ENCODE results near the gene IRF4.

The IRF4 gene

GRCh38 chr6:379410-380181, 12.0 kb upstream of the IRF4 start:
- H3K9me3 ChIP-seq (ENCODE audit: low read length) = no peaks in the 10 kb centered on the region
- no peak overlapping the region for H3K9ac ChIP-seq (ENCODE audit: low read length)
- H3K4me1 ChIP-seq (ENCODE audit: insufficient read depth, low read length) = no peaks in the 10 kb centered on the region
- no peaks in the 10 kb centered on the region for H3K36me3 ChIP-seq (ENCODE audit: insufficient read depth, low read length)
- no peak overlapping the region for H3K4me3 ChIP-seq (ENCODE audit: low read depth in 1 of 2, low read length in 2 of 2)
- peaks cover 9 to 35% of the 10 kb centered on the region in 2 donors for H3K27me3 ChIP-seq (ENCODE audit: control insufficient read depth in 1 of 2, insufficient read depth in 2 of 2, low read length in 2 of 2)
- no peak overlapping the region for H3K27ac ChIP-seq (ENCODE audit: low read depth, low read length)

DNA sequence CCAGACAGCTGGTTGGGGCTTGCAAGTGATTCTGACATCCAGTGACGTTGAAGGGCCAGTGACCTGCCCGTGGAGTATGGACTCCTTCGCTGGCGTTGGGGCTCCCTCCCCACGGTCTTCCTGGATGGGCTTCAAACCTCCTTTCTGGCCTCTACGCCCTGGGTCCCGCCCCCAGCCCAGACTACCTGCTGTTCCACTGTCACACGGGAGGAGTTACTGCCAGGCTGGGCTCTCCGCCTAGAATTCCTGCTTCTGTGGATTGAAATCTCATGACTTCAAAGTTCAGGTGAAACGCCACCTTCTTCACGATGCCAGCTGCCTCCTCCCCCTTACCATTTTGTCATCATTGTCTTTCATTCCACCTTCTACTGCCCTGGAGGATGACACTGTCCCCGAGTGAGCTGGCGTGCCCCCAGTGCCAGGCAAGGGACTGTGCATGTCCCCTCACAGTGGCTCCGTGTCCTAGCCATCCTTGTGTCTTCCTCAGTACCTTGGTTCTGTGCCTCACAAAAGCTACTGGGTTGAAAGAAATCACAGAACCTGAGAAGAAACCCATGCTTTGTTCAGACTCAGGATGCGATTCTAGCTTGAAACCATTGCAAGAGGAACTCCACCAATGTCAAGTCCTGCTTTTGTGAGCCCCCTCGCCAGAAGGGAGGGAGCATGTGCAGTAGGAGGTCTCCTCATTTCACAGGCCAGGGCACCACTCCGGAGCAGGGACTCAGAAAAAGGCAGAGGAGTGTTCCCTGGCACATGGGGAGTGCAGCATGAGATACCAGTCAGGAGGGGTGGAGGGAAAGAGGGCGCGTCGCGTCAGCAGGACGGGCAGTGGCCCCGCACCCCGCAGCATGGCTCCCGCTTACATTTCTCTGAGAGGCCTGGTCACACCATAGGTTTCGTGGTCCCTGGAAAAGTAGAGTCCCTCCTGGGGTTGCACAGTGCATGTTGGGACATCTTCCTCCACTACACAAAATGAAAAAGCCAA, 11.0 kb upstream of the IRF4 start:
- Histone ChIP-seq H3K4me1 (ENCODE audit: insufficient read depth, low read length) (no peaks in the 10 kb centered on the region), H3K27ac (ENCODE audit: low read depth, low read length) (no peak overlapping the region), H3K36me3 (ENCODE audit: insufficient read depth, low read length) (no peaks in the 10 kb centered on the region), H3K27me3 (ENCODE audit: control insufficient read depth in 1 of 2, insufficient read depth in 2 of 2, low read length in 2 of 2) (peaks cover 5 to 32% of the 10 kb centered on the region in 2 donors), H3K9ac (ENCODE audit: low read length) (no peak overlapping the region), H3K4me3 (ENCODE audit: low read depth in 1 of 2, low read length in 2 of 2) (no peak overlapping the region), H3K9me3 (ENCODE audit: low read length) (no peaks in the 10 kb centered on the region)

- Histone ChIP-seq H3K4me1 (ENCODE audit: insufficient read depth, low read length) (no peaks in the 10 kb centered on the region), H3K27me3 (ENCODE audit: control insufficient read depth in 1 of 2, insufficient read depth in 2 of 2, low read length in 2 of 2) (peaks cover 11 to 33% of the 10 kb centered on the region in 2 donors), H3K9me3 (ENCODE audit: low read length) (no peaks in the 10 kb centered on the region), H3K4me3 (ENCODE audit: low read depth in 1 of 2, low read length in 2 of 2) (no peak overlapping the region), H3K27ac (ENCODE audit: low read depth, low read length) (no peak overlapping the region), H3K36me3 (ENCODE audit: insufficient read depth, low read length) (no peaks in the 10 kb centered on the region), H3K9ac (ENCODE audit: low read length) (no peak overlapping the region)
Observed at GRCh38 chr6:381742-382461, 9.7 kb upstream of the IRF4 start.

DNA sequence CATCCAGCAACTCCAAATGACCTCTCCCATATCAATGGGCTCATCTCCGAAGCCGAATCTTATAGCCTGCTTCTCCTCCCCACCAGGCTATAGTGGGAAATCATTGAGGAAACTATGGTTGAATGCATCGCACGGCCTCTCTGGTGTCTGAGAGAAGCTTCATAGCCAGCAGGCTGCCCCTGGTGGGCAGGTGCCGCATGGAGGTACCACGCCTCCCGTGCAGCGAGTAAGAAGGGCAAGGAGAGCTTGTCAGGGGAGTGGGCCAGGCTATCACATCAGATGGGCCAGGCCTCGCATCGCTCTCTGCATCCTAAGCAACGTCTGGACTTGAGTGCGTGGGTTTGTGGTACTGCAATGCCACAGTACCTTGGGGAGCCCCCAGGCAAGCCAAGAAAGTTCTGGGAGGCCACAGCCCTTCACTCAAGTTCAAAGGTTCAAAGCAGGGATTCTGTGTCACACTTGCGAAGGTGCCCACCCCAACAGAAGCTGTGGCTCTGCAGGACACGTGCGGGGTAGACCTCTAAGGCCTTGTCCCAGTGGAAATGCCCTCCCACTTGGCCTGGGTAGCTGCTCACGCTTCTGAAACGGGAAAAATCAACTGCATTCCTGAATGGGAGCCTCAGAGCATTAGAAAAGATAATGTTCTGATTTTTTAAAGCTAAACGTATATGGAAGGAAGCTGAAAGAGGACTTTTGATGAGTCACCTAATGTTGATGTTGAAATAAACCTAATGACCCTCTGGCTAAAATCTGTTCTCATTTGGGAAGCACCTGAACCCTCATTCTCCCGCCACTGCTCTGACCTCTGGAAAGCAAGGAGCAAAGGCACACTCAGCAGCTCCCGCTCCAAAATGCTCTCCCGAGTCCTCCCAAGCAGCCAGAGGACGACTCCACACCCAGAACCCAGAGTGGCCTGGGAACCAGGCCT, 8.4 kb upstream of the IRF4 start:
- peaks cover 11 to 30% of the 10 kb centered on the region in 2 donors for H3K27me3 ChIP-seq (ENCODE audit: control insufficient read depth in 1 of 2, insufficient read depth in 2 of 2, low read length in 2 of 2)
- no peak overlapping the region for H3K27ac ChIP-seq (ENCODE audit: low read depth, low read length)
- H3K4me1 ChIP-seq (ENCODE audit: insufficient read depth, low read length) = no peaks in the 10 kb centered on the region
- H3K4me3 ChIP-seq (ENCODE audit: low read depth in 1 of 2, low read length in 2 of 2) = no peak overlapping the region
- H3K36me3 ChIP-seq (ENCODE audit: insufficient read depth, low read length) = no peaks in the 10 kb centered on the region
- no peak overlapping the region for H3K9ac ChIP-seq (ENCODE audit: low read length)
- no peaks in the 10 kb centered on the region for H3K9me3 ChIP-seq (ENCODE audit: low read length)

DNA sequence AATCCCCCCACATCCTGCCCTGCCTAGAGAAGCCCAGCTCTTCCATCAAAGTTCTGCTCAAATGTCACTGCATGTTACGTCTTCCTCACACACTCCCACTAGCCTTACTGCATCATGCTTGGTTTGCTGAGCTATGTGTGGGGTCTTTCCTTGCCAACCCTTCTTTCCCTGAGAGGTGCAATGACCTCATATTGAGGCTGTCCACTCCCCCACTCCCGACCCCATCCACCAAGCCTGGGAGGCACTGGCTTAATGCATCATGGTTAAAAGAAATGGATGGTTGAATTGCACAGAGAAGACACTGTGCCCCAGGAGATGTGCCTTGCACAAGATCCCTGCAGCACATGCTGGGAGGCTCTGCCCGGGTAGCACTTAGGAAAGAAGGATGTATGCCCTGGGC, 7.7 kb upstream of the IRF4 start:
- Histone ChIP-seq H3K27me3 (ENCODE audit: control insufficient read depth in 1 of 2, insufficient read depth in 2 of 2, low read length in 2 of 2) (peaks cover 7 to 25% of the 10 kb centered on the region in 2 donors), H3K36me3 (ENCODE audit: insufficient read depth, low read length) (no peaks in the 10 kb centered on the region), H3K9me3 (ENCODE audit: low read length) (no peaks in the 10 kb centered on the region), H3K4me3 (ENCODE audit: low read depth in 1 of 2, low read length in 2 of 2) (no peak overlapping the region), H3K4me1 (ENCODE audit: insufficient read depth, low read length) (no peaks in the 10 kb centered on the region), H3K9ac (ENCODE audit: low read length) (no peak overlapping the region), H3K27ac (ENCODE audit: low read depth, low read length) (no peak overlapping the region)

DNA sequence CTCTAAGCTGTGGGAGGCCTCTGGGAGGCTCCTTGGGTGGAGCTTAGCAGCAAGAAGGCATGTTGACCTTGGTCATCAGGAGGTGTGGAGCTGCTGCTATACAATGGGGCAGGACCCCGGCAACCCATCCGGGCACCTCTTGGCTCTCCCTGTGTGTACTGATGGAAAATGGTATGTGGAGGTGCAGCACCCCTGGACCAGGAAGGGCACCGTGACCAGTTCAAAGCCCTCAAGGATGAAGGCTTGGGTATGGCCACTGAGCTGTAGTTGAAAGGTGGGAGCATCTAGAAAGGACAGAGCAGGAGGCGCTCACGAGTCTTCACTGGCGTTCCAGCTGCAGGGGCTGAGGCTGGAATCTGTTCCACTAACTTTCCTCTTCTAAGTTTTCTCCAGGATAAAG, 6.7 kb upstream of the IRF4 start:
- H3K27me3 ChIP-seq (ENCODE audit: control insufficient read depth in 1 of 2, insufficient read depth in 2 of 2, low read length in 2 of 2) = peaks cover 12 to 20% of the 10 kb centered on the region in 2 donors
- H3K27ac ChIP-seq (ENCODE audit: low read depth, low read length) = no peak overlapping the region
- no peaks in the 10 kb centered on the region for H3K36me3 ChIP-seq (ENCODE audit: insufficient read depth, low read length)
- H3K4me1 ChIP-seq (ENCODE audit: insufficient read depth, low read length) = no peaks in the 10 kb centered on the region
- no peak overlapping the region for H3K9ac ChIP-seq (ENCODE audit: low read length)
- H3K9me3 ChIP-seq (ENCODE audit: low read length) = no peaks in the 10 kb centered on the region
- H3K4me3 ChIP-seq (ENCODE audit: low read depth in 1 of 2, low read length in 2 of 2) = no peak overlapping the region

DNA sequence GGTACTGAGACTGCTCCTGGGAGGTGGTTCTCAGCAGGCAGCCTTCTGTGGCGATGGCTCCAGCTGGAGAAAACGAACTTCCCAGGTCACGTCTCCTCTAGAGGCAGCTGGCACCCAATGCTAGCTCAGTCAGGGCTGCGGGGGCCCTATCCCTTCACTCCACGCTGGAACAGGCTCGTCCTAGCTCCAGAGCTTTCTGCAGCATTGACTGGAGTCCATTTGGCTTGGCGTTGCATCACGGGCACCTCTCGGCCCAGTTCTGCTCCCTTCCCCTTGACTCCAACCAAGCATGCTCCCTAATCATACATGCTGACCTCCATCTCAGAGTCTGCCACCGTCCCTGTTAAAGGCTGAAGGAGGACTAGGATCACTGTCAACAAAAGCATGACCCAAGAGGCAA, 5.9 kb upstream of the IRF4 start:
- H3K36me3 ChIP-seq (ENCODE audit: insufficient read depth, low read length) = no peaks in the 10 kb centered on the region
- peaks cover 18 to 20% of the 10 kb centered on the region in 2 donors for H3K27me3 ChIP-seq (ENCODE audit: control insufficient read depth in 1 of 2, insufficient read depth in 2 of 2, low read length in 2 of 2)
- no peak overlapping the region for H3K27ac ChIP-seq (ENCODE audit: low read depth, low read length)
- no peaks in the 10 kb centered on the region for H3K9me3 ChIP-seq (ENCODE audit: low read length)
- no peak overlapping the region for H3K9ac ChIP-seq (ENCODE audit: low read length)
- no peak overlapping the region for H3K4me3 ChIP-seq (ENCODE audit: low read depth in 1 of 2, low read length in 2 of 2)
- no peaks in the 10 kb centered on the region for H3K4me1 ChIP-seq (ENCODE audit: insufficient read depth, low read length)

DNA sequence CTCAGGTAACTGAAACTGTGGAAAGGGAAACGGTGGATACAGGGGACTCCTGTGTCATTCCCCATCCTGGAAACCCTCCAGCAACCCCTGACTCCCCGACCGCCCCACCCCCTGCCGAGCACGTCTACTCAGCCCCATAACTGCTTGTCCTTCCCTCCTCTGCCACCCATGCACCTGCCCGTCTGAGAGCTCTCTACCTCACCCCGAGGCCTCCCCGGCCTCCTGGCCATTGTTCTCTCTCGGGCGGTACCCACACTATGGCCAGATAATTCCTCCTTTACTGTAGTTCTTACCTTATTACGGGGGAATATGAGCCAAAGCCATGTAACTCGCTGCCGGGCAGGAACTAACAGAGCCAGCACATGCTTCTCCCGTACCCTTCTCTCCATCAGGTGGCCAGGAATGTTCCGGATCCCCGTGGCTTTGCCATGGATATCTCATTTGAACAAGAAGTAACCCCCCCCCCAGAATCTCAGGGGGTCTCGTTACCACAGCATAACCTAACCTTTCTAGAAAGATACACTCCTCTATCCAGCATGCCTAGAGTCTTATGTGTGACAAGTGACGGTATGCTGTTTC, 4.8 kb upstream of the IRF4 start:
- no peak overlapping the region for H3K27ac ChIP-seq (ENCODE audit: low read depth, low read length)
- H3K36me3 ChIP-seq (ENCODE audit: insufficient read depth, low read length) = no peaks in the 10 kb centered on the region
- H3K4me3 ChIP-seq (ENCODE audit: low read depth in 1 of 2, low read length in 2 of 2) = no peak overlapping the region
- H3K27me3 ChIP-seq (ENCODE audit: control insufficient read depth in 1 of 2, insufficient read depth in 2 of 2, low read length in 2 of 2) = peaks cover 18 to 26% of the 10 kb centered on the region in 2 donors
- no peaks in the 10 kb centered on the region for H3K9me3 ChIP-seq (ENCODE audit: low read length)
- H3K9ac ChIP-seq (ENCODE audit: low read length) = no peak overlapping the region
- H3K4me1 ChIP-seq (ENCODE audit: insufficient read depth, low read length) = no peaks in the 10 kb centered on the region

DNA sequence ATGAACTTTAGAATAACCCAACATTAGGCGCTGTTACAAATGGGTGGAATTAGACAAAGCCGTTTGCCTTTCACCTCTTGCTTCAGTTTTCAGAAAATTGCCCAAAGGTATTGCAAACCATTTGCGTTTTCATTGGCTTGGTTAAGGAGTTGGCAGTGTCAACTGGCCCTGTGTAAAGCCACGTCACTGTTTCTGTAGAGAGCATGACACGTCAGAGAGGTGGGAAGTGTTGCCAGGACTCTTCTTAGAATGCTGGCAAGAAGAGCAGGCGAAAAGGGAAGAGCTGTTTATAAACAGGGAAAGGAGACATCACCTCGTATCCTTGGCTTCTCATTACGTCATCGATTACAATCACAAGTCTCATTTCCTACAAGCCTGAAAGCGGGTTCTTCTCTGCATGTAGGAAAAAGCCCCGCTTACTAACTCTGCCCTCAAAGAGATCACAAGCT, 4.2 kb upstream of the IRF4 start:
- no peak overlapping the region for H3K27ac ChIP-seq (ENCODE audit: low read depth, low read length)

DNA sequence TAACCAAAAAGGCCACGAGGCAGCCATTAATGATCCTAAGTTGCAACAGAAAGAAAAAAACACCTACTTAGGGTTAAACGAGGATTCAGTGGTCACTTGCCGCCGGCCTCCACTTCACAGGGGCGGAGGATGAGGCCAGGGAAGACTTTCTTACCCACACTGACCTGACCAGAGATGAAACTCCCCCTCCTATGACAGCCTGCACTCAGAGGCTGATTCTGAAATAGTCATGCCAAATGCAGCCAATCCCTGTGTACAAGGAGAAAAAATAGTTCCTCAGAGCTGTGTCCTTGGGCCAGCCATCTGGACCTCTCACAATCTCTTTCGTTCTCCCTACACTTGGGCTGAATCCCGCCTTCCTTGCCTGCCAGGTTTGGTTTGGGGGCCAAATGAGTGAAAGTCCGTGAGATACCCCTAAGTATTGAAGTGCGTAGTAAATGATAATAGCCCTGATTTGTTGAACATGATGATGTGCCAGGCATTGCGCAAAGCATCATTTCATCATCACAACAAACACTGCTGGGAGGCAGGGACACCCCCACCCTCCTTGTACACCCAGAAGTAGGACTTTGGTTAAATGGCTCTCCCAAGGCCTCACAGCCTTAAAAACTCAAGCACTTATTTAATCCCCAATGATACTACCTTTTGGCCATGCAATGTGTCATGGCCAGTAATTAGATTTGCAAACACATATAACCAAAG, 3.2 kb upstream of the IRF4 start:
- Histone ChIP-seq H3K27me3 (ENCODE audit: control insufficient read depth in 1 of 2, insufficient read depth in 2 of 2, low read length in 2 of 2) (peaks cover 18 to 42% of the 10 kb centered on the region in 2 donors), H3K4me1 (ENCODE audit: insufficient read depth, low read length) (no peaks in the 10 kb centered on the region), H3K4me3 (ENCODE audit: low read depth in 1 of 2, low read length in 2 of 2) (no peak overlapping the region), H3K27ac (ENCODE audit: low read depth, low read length) (no peak overlapping the region), H3K9me3 (ENCODE audit: low read length) (no peaks in the 10 kb centered on the region), H3K9ac (ENCODE audit: low read length) (no peak overlapping the region), H3K36me3 (ENCODE audit: insufficient read depth, low read length) (no peaks in the 10 kb centered on the region)

More for the DNA sequence above, 4.2 kb upstream of the IRF4 start:
- Histone ChIP-seq H3K4me3 (ENCODE audit: low read depth in 1 of 2, low read length in 2 of 2) (no peak overlapping the region), H3K9me3 (ENCODE audit: low read length) (no peaks in the 10 kb centered on the region), H3K4me1 (ENCODE audit: insufficient read depth, low read length) (no peaks in the 10 kb centered on the region), H3K27me3 (ENCODE audit: control insufficient read depth in 1 of 2, insufficient read depth in 2 of 2, low read length in 2 of 2) (peaks cover 18 to 32% of the 10 kb centered on the region in 2 donors), H3K9ac (ENCODE audit: low read length) (no peak overlapping the region), H3K36me3 (ENCODE audit: insufficient read depth, low read length) (no peaks in the 10 kb centered on the region)
